CD14-positive monocyte (primary cell): ENCODE results near the gene MRPL24. TPM values are rescaled to one million over a fixed set of nuclear protein-coding genes. Genes with fewer than 3 reads are reported as not detected.

Experiments
- DNase-seq, 3 donors: peaks; one replicate each; pipeline ENCODE4 v3.0.0-alpha.2; 2011 to 2022
- H2AFZ ChIP-seq: 2 replicates; pipeline ENCODE4 v1.6.0; 2012; ENCODE audit warnings: mild to moderate bottlenecking, low read depth, low read length, inconsistent platforms; ENCODE audit not compliant: insufficient read depth, poor library complexity, severe bottlenecking
- H3K27ac ChIP-seq, 2 donors: 1 replicate in 1 of 2; 2 replicates in 1 of 2; pipeline ENCODE4 v1.5.1; 2012 to 2013; ENCODE audit warnings: low read length in 2 of 2, control low read depth in 1 of 2, inconsistent platforms in 1 of 2, low read depth in 1 of 2, mild to moderate bottlenecking in 1 of 2
- H3K27me3 ChIP-seq, 2 donors: one replicate each; pipeline versions ENCODE4 v1.6.0 to v1.6.1; 2011 to 2013; ENCODE audit warnings: low read length in 2 of 2; ENCODE audit not compliant: control insufficient read depth in 2 of 2, insufficient read depth in 2 of 2
- H3K36me3 ChIP-seq, 2 donors: replicated peaks in 1 of 2; 1 replicate in 1 of 2; 2 replicates in 1 of 2; pipeline versions ENCODE4 v1.5.1 to v1.6.1; 2012 to 2013; ENCODE audit warnings: low read length in 2 of 2, control low read depth in 1 of 2, inconsistent platforms in 1 of 2, mild to moderate bottlenecking in 1 of 2; ENCODE audit not compliant: insufficient read depth in 2 of 2, control insufficient read depth in 1 of 2
- H3K4me1 ChIP-seq, 2 donors: 1 replicate in 1 of 2; 2 replicates in 1 of 2; pipeline versions ENCODE4 v1.5.1 to v1.6.1; 2012 to 2013; ENCODE audit warnings: low read length in 2 of 2, control low read depth in 1 of 2, inconsistent platforms in 1 of 2, mild to moderate bottlenecking in 1 of 2, moderate library complexity in 1 of 2; ENCODE audit not compliant: insufficient read depth in 2 of 2, control insufficient read depth in 1 of 2
- H3K4me2 ChIP-seq: replicated peaks from 2 replicates; pipeline ENCODE3; 2012; ENCODE audit warnings: low read length, moderate library complexity, mild to moderate bottlenecking; ENCODE audit not compliant: poor library complexity, severe bottlenecking; ENCODE audit errors: extremely low read depth
- H3K4me3 ChIP-seq, 3 experiments: fragments of 200-600 bp in 1 of 3; sonication (generic) in 1 of 3; replicated peaks in 1 of 3; 1 replicate in 2 of 3; 2 replicates in 1 of 3; pipeline ENCODE4 v1.5.1; 2011 to 2013; ENCODE audit warnings: low read length in 3 of 3, mild to moderate bottlenecking in 3 of 3, control low read depth in 2 of 3, low read depth in 2 of 3, inconsistent platforms in 1 of 3, moderate library complexity in 1 of 3
- H3K79me2 ChIP-seq: 2 replicates; pipeline ENCODE4 v1.6.0; 2012; ENCODE audit warnings: mild to moderate bottlenecking, control low read depth, inconsistent platforms, low read length, moderate library complexity; ENCODE audit not compliant: insufficient read depth
- H3K9ac ChIP-seq: 2 replicates; pipeline ENCODE4 v1.6.0; 2017; ENCODE audit warnings: low read length, mild to moderate bottlenecking; ENCODE audit not compliant: insufficient read depth, poor library complexity, severe bottlenecking
- H3K9me3 ChIP-seq, 2 donors: replicated peaks in 1 of 2; 1 replicate in 1 of 2; 2 replicates in 1 of 2; pipeline versions ENCODE4 v1.5.1 to v1.6.1; 2012 to 2013; ENCODE audit warnings: low read length in 2 of 2, control low read depth in 1 of 2; ENCODE audit not compliant: control insufficient read depth in 1 of 2, insufficient read depth in 1 of 2
- H4K20me1 ChIP-seq: 2 replicates; pipeline ENCODE4 v1.6.0; 2012; ENCODE audit warnings: mild to moderate bottlenecking, low read length, control low read depth, moderate library complexity; ENCODE audit not compliant: insufficient read depth
- H3K27ac Mint-ChIP-seq, 7 donors: one replicate each; pipeline ENCODE4 v1.8.0; 2020; ENCODE audit warnings: mild to moderate bottlenecking in 7 of 7, mixed read lengths in 7 of 7, moderate library complexity in 6 of 7, inconsistent platforms in 2 of 7
- H3K27me3 Mint-ChIP-seq, 3 donors: one replicate each; pipeline ENCODE4 v1.8.0; 2021 to 2022; ENCODE audit warnings: low read depth in 3 of 3, mild to moderate bottlenecking in 3 of 3, mixed read lengths in 3 of 3, moderate library complexity in 3 of 3, inconsistent platforms in 1 of 3
- H3K36me3 Mint-ChIP-seq, 2 donors: one replicate each; pipeline ENCODE4 v1.8.0; 2020; ENCODE audit warnings: mixed read lengths in 2 of 2, inconsistent platforms in 1 of 2, mild to moderate bottlenecking in 1 of 2
- H3K4me1 Mint-ChIP-seq: one replicate; pipeline ENCODE4 v1.8.0; 2020; ENCODE audit warnings: mild to moderate bottlenecking, mixed read lengths
- H3K4me3 Mint-ChIP-seq, 2 donors: one replicate each; pipeline ENCODE4 v1.8.0; 2020; ENCODE audit warnings: mild to moderate bottlenecking in 2 of 2, mixed read lengths in 2 of 2, moderate library complexity in 1 of 2
- H3K9me3 Mint-ChIP-seq, 7 donors: one replicate each; pipeline ENCODE4 v1.8.0; 2020 to 2022; ENCODE audit warnings: mixed read lengths in 7 of 7, mild to moderate bottlenecking in 6 of 7, moderate library complexity in 6 of 7, inconsistent platforms in 2 of 7
- CTCF ChIP-seq: fragments of 200-600 bp; IDR thresholded peaks from one replicate; pipeline ENCODE4 v1.8.0; 2022; ENCODE audit warnings: antibody characterized with exemption, mild to moderate bottlenecking
- WGBS: methylation state at CpG from one replicate; pipeline ENCODE4 v1.1.5; 2013; ENCODE audit warnings: missing lambda C conversion rate; ENCODE audit not compliant: insufficient coverage; 5-methylcytosine and 5-hydroxymethylcytosine counted together
- intact Hi-C, 2 donors: fragments of 100-400 bp; cut with micrococcal nuclease; formaldehyde crosslinking; loops; one replicate each; pipeline versions ENCODE4 v1.15.0 to v1.15.1; 2023
- polyA plus RNA-seq, 3 donors: library from polyadenylated mRNA; depleted of rRNA in 1 of 3; unstranded in 2 of 3; stranded (reverse) in 1 of 3; fragments of 300-500 nt in 2 of 3; fragments of >200 nt in 1 of 3; fragmentation: Illumina TruSeq in 2 of 3; gene quantifications; 1 replicate in 2 of 3; 2 replicates in 1 of 3; pipeline ENCODE4 v1.2.3, GENCODE V29; 2012 to 2021

MRPL24 gene
- polyA plus RNA-seq, 3 donors = 28.7 to 47.0 (median 38.4) TPM

- Mint-ChIP-seq H3K27me3 (peaks cover 0 to 2% (median 0%) of the 10 kb centered on the region in 3 donors), H3K36me3 (peaks cover 11 to 14% of the 10 kb centered on the region in 2 donors), H3K4me3 (peak overlapping the region; percentile 88 to 97), H3K4me1 (peaks cover 77% of the 10 kb centered on the region), H3K9me3 (no peaks in the 10 kb centered on the region), H3K27ac (peak overlapping the region; percentile 87 to 98 (median 94))
- intact Hi-C loops = loop anchor here (2.0 to 5.0 kb wide), 2 partner anchors 17 to 247 kb away; partner anchors contain the start of genes PRCC (in 2 of the 2) and MEF2D (in 1 of the 2)
- peak overlapping the region; percentile 80 for H3K9ac ChIP-seq
- peak overlapping the region; percentile 91 for H3K4me2 ChIP-seq
- H4K20me1 ChIP-seq = peaks cover 45% of the 10 kb centered on the region
- H3K9me3 ChIP-seq = no peaks in the 10 kb centered on the region
- H3K4me3 ChIP-seq = peak overlapping the region; percentile 75 to 96 (median 84)
- H3K36me3 ChIP-seq = peaks cover 7 to 10% of the 10 kb centered on the region in 2 donors
- WGBS = 18% methylated on average over 4 of the region's 8 CpGs
- peak overlapping the region; percentile 89 to 91 for H3K27ac ChIP-seq
- H3K79me2 ChIP-seq = peaks cover 98% of the 10 kb centered on the region
- H3K27me3 ChIP-seq = no peaks in the 10 kb centered on the region
- TF ChIP-seq CTCF = no peak
- H2AFZ ChIP-seq = no peak overlapping the region
- H3K4me1 ChIP-seq = peaks cover 69 to 86% of the 10 kb centered on the region in 2 donors
- DNase-seq = peak in 1 of 3 donors; percentile 30
These were observed 8.7 kb upstream of the MRPL24 start for GRCh38 chr1:156749419-156750118.

GRCh38 chr1:156748670-156749418, 8.0 kb upstream of the MRPL24 start:
- Mint-ChIP-seq H3K27me3 (peaks cover 0 to 3% (median 2%) of the 10 kb centered on the region in 3 donors), H3K9me3 (no peaks in the 10 kb centered on the region), H3K4me3 (peak overlapping the region; percentile 88 to 97), H3K4me1 (peaks cover 71% of the 10 kb centered on the region), H3K36me3 (peaks cover 16 to 20% of the 10 kb centered on the region in 2 donors), H3K27ac (peak overlapping the region; percentile 87 to 98 (median 94))
- intact Hi-C loops = loop anchor here in 1 of 2 donors (5.0 kb wide), 1 partner anchor 247 kb away; the partner anchor contains the start of gene MEF2D
- TF ChIP-seq CTCF = no peak
- Histone ChIP-seq H3K9me3 (no peaks in the 10 kb centered on the region), H3K4me1 (peaks cover 64 to 80% of the 10 kb centered on the region in 2 donors), H3K4me3 (peak overlapping the region; percentile 75 to 96 (median 84)), H3K79me2 (peaks cover 99% of the 10 kb centered on the region), H3K36me3 (peaks cover 10 to 15% of the 10 kb centered on the region in 2 donors), H3K4me2 (peak overlapping the region; percentile 91), H2AFZ (peak overlapping the region; percentile 14), H3K9ac (peak overlapping the region; percentile 80), H3K27ac (peak overlapping the region; percentile 89 to 91), H3K27me3 (no peaks in the 10 kb centered on the region), H4K20me1 (peaks cover 45% of the 10 kb centered on the region)
- DNase-seq = peak; percentile 48 to 98 (median 84)
- 0% methylated on average over 3 of the region's 9 CpGs for WGBS
